H1 (cell line): ENCODE measurements around the gene BGN. TPM values are rescaled to one million over a fixed set of nuclear protein-coding genes. Genes with fewer than 3 reads are reported as not detected.

Experiments used
- CTCF ChIA-PET: fragments of 300-600 bp; sonication (Branson Sonifier 250); formaldehyde crosslinking; loops from one replicate; lab custom pipeline; 2021; ENCODE audit not compliant: partially characterized antibody; lab: Charles Lee
- POLR2A ChIA-PET: fragments of 300-600 bp; sonication (Branson Sonifier 250); formaldehyde crosslinking; loops from one replicate; lab custom pipeline; 2021; ENCODE audit warnings: inconsistent platforms; ENCODE audit not compliant: partially characterized antibody; lab: Charles Lee
- DNase-seq, 2 experiments: peaks; one replicate each; pipeline versions ENCODE4 v3.0.0 to v3.0.0-alpha.2; 2010 to 2022; ENCODE audit warnings: low spot score in 2 of 2, low read depth in 1 of 2, mixed read lengths in 1 of 2
- FAIRE-seq: peaks from 2 replicates; lab custom pipeline; 2011; peaks lifted over from hg19 to GRCh38; lab: Jason Lieb, UNC
- H2AFZ ChIP-seq: 2 replicates; pipeline ENCODE4 v1.8.1; 2012; ENCODE audit warnings: low read length, inconsistent platforms
- H2AK5ac ChIP-seq: 2 replicates; pipeline ENCODE4 v1.6.1; 2013; ENCODE audit warnings: low read depth, low read length
- H2BK120ac ChIP-seq: replicated peaks from 2 replicates; pipeline ENCODE3; 2013; ENCODE audit warnings: low read depth, low read length, inconsistent platforms
- H2BK12ac ChIP-seq: 2 replicates; pipeline ENCODE4 v1.6.1; 2013; ENCODE audit warnings: low read depth, low read length
- H2BK15ac ChIP-seq: 2 replicates; pipeline ENCODE4 v1.6.1; 2013; ENCODE audit warnings: low read length
- H2BK20ac ChIP-seq: 2 replicates; pipeline ENCODE4 v1.6.1; 2013; ENCODE audit warnings: low read length
- H2BK5ac ChIP-seq: 2 replicates; pipeline ENCODE4 v1.6.1; 2013; ENCODE audit warnings: low read depth, low read length
- H3K14ac ChIP-seq: 2 replicates; pipeline ENCODE4 v1.6.1; 2013; ENCODE audit warnings: inconsistent platforms; ENCODE audit not compliant: insufficient read length
- H3K18ac ChIP-seq: 2 replicates; pipeline ENCODE4 v1.6.1; 2013; ENCODE audit warnings: low read length; ENCODE audit errors: extremely low read depth
- H3K23ac ChIP-seq: 2 replicates; pipeline ENCODE4 v1.6.1; 2013; ENCODE audit warnings: inconsistent platforms; ENCODE audit not compliant: insufficient read length
- H3K23me2 ChIP-seq: 2 replicates; pipeline ENCODE4 v1.6.1; 2013; ENCODE audit warnings: low read depth, low read length
- H3K27ac ChIP-seq: 2 replicates; pipeline ENCODE4 v1.6.1; 2011; ENCODE audit warnings: low read depth, low read length, inconsistent platforms
- H3K27me3 ChIP-seq, 4 experiments: replicated peaks in 1 of 4; 1 replicate in 1 of 4; 2 replicates in 3 of 4; pipeline versions ENCODE4 v1.6.1 to v1.8.1; 2011 to 2013; ENCODE audit warnings: low read length in 3 of 4, mild to moderate bottlenecking in 3 of 4, inconsistent platforms in 2 of 4, mixed read lengths in 2 of 4, moderate library complexity in 1 of 4; ENCODE audit not compliant: control insufficient read depth in 3 of 4, insufficient read depth in 3 of 4; ENCODE audit errors: extremely low read depth in 1 of 4
- H3K36me3 ChIP-seq, 4 experiments: 2 replicates each; pipeline versions ENCODE4 v1.6.1 to v1.8.1; 2011 to 2013; ENCODE audit warnings: mild to moderate bottlenecking in 4 of 4, low read length in 3 of 4, moderate library complexity in 2 of 4, control low read depth in 1 of 4, inconsistent platforms in 1 of 4; ENCODE audit not compliant: insufficient read depth in 4 of 4, control insufficient read depth in 2 of 4
- H3K4ac ChIP-seq: replicated peaks from 2 replicates; pipeline ENCODE3; 2013; ENCODE audit warnings: low read length, low read depth, mixed read lengths, inconsistent platforms; ENCODE audit not compliant: insufficient read length
- H3K4me1 ChIP-seq, 4 experiments: replicated peaks in 1 of 4; 1 replicate in 1 of 4; 2 replicates in 3 of 4; pipeline versions ENCODE4 v1.6.1 to v1.8.1; 2011 to 2013; ENCODE audit warnings: low read length in 3 of 4, inconsistent platforms in 2 of 4, mixed read lengths in 1 of 4; ENCODE audit not compliant: insufficient read depth in 4 of 4, control insufficient read depth in 3 of 4
- H3K4me2 ChIP-seq, 2 experiments: 2 replicates each; pipeline versions ENCODE4 v1.6.1 to v1.8.1; 2011 to 2013; ENCODE audit warnings: low read depth in 2 of 2, low read length in 2 of 2, control low read depth in 1 of 2, inconsistent platforms in 1 of 2, mild to moderate bottlenecking in 1 of 2; ENCODE audit not compliant: insufficient read depth in 1 of 2
- H3K4me3 ChIP-seq, 4 experiments: fragments of 200-600, 300-600 bp in 1 of 4; sonication (generic), shearing (Covaris generic), sonication (Bioruptor Twin) in 1 of 4; 2 replicates each; pipeline versions ENCODE4 v1.5.1 to v1.8.1; 2011 to 2016; ENCODE audit warnings: low read length in 4 of 4, low read depth in 3 of 4, control low read depth in 2 of 4, inconsistent platforms in 2 of 4, mild to moderate bottlenecking in 2 of 4, mixed read lengths in 1 of 4, moderate library complexity in 1 of 4; ENCODE audit not compliant: insufficient read depth in 2 of 4; ENCODE audit errors: extremely low read depth in 1 of 4
- H3K56ac ChIP-seq: replicated peaks from 2 replicates; pipeline ENCODE3; 2013; ENCODE audit warnings: low read depth, mild to moderate bottlenecking, mixed read lengths, low read length, inconsistent platforms; ENCODE audit not compliant: insufficient read length
- H3K79me1 ChIP-seq: 2 replicates; pipeline ENCODE4 v1.6.1; 2013; ENCODE audit warnings: low read depth, low read length, control low read depth
- H3K79me2 ChIP-seq, 2 experiments: 2 replicates each; pipeline versions ENCODE4 v1.6.1 to v1.8.1; 2012 to 2013; ENCODE audit warnings: low read length in 2 of 2, mild to moderate bottlenecking in 2 of 2, inconsistent platforms in 1 of 2; ENCODE audit not compliant: insufficient read depth in 2 of 2, control insufficient read depth in 1 of 2
- H3K9ac ChIP-seq, 4 experiments: replicated peaks in 1 of 4; 1 replicate in 1 of 4; 2 replicates in 3 of 4; pipeline versions ENCODE4 v1.6.1 to v1.8.1; 2011 to 2013; ENCODE audit warnings: low read depth in 3 of 4, low read length in 3 of 4, control low read depth in 2 of 4, mild to moderate bottlenecking in 2 of 4, moderate library complexity in 2 of 4, inconsistent platforms in 1 of 4; ENCODE audit errors: extremely low read depth in 1 of 4
- H3K9me3 ChIP-seq, 2 experiments: 2 replicates each; pipeline versions ENCODE4 v1.6.1 to v1.8.1; 2012 to 2013; ENCODE audit warnings: mild to moderate bottlenecking in 2 of 2, moderate library complexity in 2 of 2, control low read depth in 1 of 2, inconsistent platforms in 1 of 2, low read depth in 1 of 2, low read length in 1 of 2, mixed read lengths in 1 of 2; ENCODE audit not compliant: insufficient read depth in 2 of 2
- H4K20me1 ChIP-seq, 2 experiments: replicated peaks in 1 of 2; 2 replicates each; pipeline versions ENCODE3 to v1.8.1; 2011 to 2013; ENCODE audit warnings: inconsistent platforms in 2 of 2, low read length in 2 of 2, mild to moderate bottlenecking in 1 of 2; ENCODE audit not compliant: insufficient read depth in 2 of 2, control insufficient read depth in 1 of 2
- H4K5ac ChIP-seq: 2 replicates; pipeline ENCODE4 v1.6.1; 2013; ENCODE audit warnings: low read length, low read depth, mixed read lengths, inconsistent platforms; ENCODE audit not compliant: insufficient read length
- H4K8ac ChIP-seq: 2 replicates; pipeline ENCODE4 v1.8.0; 2013; ENCODE audit warnings: mild to moderate bottlenecking, moderate library complexity, low read length, inconsistent platforms; ENCODE audit not compliant: insufficient read depth; ENCODE audit errors: extremely low read depth
- H4K91ac ChIP-seq: replicated peaks from 2 replicates; pipeline ENCODE3; 2013; ENCODE audit warnings: low read length, mixed read lengths, inconsistent platforms; ENCODE audit not compliant: insufficient read length
- CBX8 ChIP-seq: fragments of 300-800, 300-1000 bp; sonication (generic); IDR thresholded peaks from 2 replicates; pipeline ENCODE4 v1.7.1; 2016; ENCODE audit warnings: low read depth, low read length, borderline replicate concordance
- FOSL1 ChIP-seq: IDR thresholded peaks from 2 replicates; pipeline ENCODE4 v1.6.1; 2011; ENCODE audit warnings: mild to moderate bottlenecking, low read depth, low read length, moderate library complexity; ENCODE audit not compliant: insufficient read depth
- JUN ChIP-seq: IDR thresholded peaks from 2 replicates; pipeline ENCODE4 v1.6.1; 2011; ENCODE audit warnings: low read depth, mild to moderate bottlenecking, improper control_type of control experiment, low read length
- JUND ChIP-seq: IDR thresholded peaks from 2 replicates; pipeline ENCODE4 v1.6.1; 2011; ENCODE audit warnings: mild to moderate bottlenecking, improper control_type of control experiment, low read length
- KDM5A ChIP-seq: fragments of 200-600 bp; IDR thresholded peaks from 2 replicates; pipeline ENCODE4 v1.7.1; 2012; ENCODE audit warnings: mild to moderate bottlenecking, low read length, inconsistent platforms, mixed read lengths
- NANOG ChIP-seq: IDR thresholded peaks from 2 replicates; pipeline ENCODE4 v1.6.1; 2011; ENCODE audit warnings: low read length, low read depth, mild to moderate bottlenecking, inconsistent platforms; ENCODE audit not compliant: insufficient read depth, poor library complexity, severe bottlenecking
- SP2 ChIP-seq: IDR thresholded peaks from 2 replicates; pipeline ENCODE4 v1.6.1; 2012; ENCODE audit warnings: mild to moderate bottlenecking, low read length, inconsistent platforms
- WGBS, 2 experiments: shearing (Covaris generic) in 1 of 2; methylation state at CpG; one replicate each; pipeline versions ENCODE4 v1.1.6 to v1.1.7; 2013 to 2015; ENCODE audit warnings: low lambda C conversion rate in 2 of 2, mixed read lengths in 2 of 2, inconsistent platforms in 1 of 2, low coverage in 1 of 2, missing lambda C conversion rate in 1 of 2; ENCODE audit not compliant: insufficient replicate concordance in 2 of 2, insufficient coverage in 1 of 2, insufficient read length in 1 of 2; ENCODE audit errors: extremely low coverage in 1 of 2, missing lambda C conversion rate in 1 of 2; 5-methylcytosine and 5-hydroxymethylcytosine counted together
- polyA plus RNA-seq, 7 experiments: library from polyadenylated mRNA; depleted of rRNA in 3 of 7; stranded (reverse) in 5 of 7; unstranded in 2 of 7; fragments of >200 nt in 5 of 7; fragments of 200-250 nt in 2 of 7; gene quantifications; 1 replicate in 5 of 7; 2 replicates in 1 of 7; 4 replicates in 1 of 7; pipeline versions ENCODE4 v1.2.1 to v1.2.3, GENCODE V29; 2011 to 2013; ENCODE audit warnings: missing spikeins in 2 of 7, mixed read lengths in 2 of 7
- total RNA-seq: library from RNA; stranded (reverse); fragmentation: NEBNext Ultra II Directional; extraction: Animal tissue kit (Norgen Biotek cat#: 25700); gene quantifications from 2 replicates; pipeline ENCODE4 v1.2.1, GENCODE V29; 2021
- TF ChIP-seq, protein P1 (sequence below): IDR thresholded peaks from 2 replicates; pipeline ENCODE4 v1.6.1; 2011; ENCODE audit warnings: low read depth, mild to moderate bottlenecking, low read length; ENCODE audit not compliant: insufficient read depth

BGN gene
- total and polyA plus RNA-seq, 2 of the 8 experiments (the other 6 are each of a cell fraction or from before 2014, with no cell fraction given), result 1.8 to 2.4 TPM

DNA sequence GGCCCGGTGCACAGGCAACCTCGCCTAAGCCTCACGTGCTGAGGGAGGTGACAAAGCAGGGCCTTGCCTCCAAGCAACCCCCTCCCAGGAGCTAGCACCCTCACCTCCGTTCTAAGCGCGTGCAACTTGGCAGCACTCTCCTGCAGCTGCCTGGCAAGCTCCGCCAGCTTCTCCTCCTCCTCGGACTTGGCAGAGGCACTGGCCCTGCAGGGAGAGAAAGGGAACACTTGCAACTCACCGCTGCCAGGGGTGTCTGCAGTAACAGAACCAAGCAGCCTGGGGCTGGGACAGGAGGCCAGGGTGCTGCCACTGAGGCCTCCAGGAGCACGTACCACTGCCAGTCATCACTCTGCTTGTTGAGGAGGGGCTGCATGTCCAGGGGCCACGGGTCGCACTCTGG is 38.6 kb upstream of the BGN start:
- Histone ChIP-seq H4K20me1 (peaks cover 0 to 2% of the 10 kb centered on the region in 2 experiments), H4K5ac (no peak overlapping the region), H2AFZ (no peak overlapping the region), H3K9me3 (no peaks in the 10 kb centered on the region), H3K9ac (no peak overlapping the region), H3K27ac (no peak overlapping the region), H3K18ac (no peak overlapping the region), H4K8ac (no peak overlapping the region), H2BK5ac (no peak overlapping the region), H2BK15ac (no peak overlapping the region), H3K14ac (no peak overlapping the region), H3K4ac (no peak overlapping the region), H3K23me2 (no peaks in the 10 kb centered on the region), H3K4me2 (no peak overlapping the region), H3K4me1 (no peaks in the 10 kb centered on the region), H3K36me3 (peaks cover 0 to 10% (median 0%) of the 10 kb centered on the region in 4 experiments; a peak in 3 of 8 replicates), H2BK12ac (no peak overlapping the region), H3K79me1 (no peaks in the 10 kb centered on the region), H3K23ac (no peak overlapping the region), H3K4me3 (no peak overlapping the region), H2BK20ac (no peak overlapping the region), H3K56ac (no peak overlapping the region), H2AK5ac (no peak overlapping the region), H4K91ac (no peak overlapping the region), H2BK120ac (no peak overlapping the region), H3K79me2 (no peaks in the 10 kb centered on the region), H3K27me3 (no peaks in the 10 kb centered on the region)
- 96% methylated on average over 8 of the region's 12 CpGs; no CpG with 5 or more reads in 1 of the 2 experiments for WGBS, 2 experiments
- DNase-seq (no peak), FAIRE-seq (no peak)
- no peak for TF ChIP-seq KDM5A
- TF ChIP-seq CBX8, result no peak
- no peak for TF ChIP-seq JUND
- TF ChIP-seq SP2, result no peak
- TF ChIP-seq FOSL1, result no peak
- TF ChIP-seq JUN, result no peak
- TF ChIP-seq, protein P1, sequence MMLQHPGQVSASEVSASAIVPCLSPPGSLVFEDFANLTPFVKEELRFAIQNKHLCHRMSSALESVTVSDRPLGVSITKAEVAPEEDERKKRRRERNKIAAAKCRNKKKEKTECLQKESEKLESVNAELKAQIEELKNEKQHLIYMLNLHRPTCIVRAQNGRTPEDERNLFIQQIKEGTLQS, result no peak
- TF ChIP-seq NANOG, result no peak
- ChIA-PET CTCF (interaction anchor here (0.6 to 1.9 kb wide), 7 partner anchors 16 to 491 kb away, joined by 3 to 6 read pairs (median 4); no protein-coding TSS in a partner anchor), POLR2A (interaction anchor here (1.2 kb wide), 1 partner anchor 10 kb away, joined by 3 read pairs; the partner anchor contains the start of gene TREX2)
